GM21717 (cell line): Measurements from ENCODE around the gene WWOX.

Source experiments
- ATAC-seq: cut with Tn5 transposase; IDR thresholded peaks from one replicate; pipeline ENCODE4 v1.9.1; 2021; ENCODE audit warnings: mild to moderate bottlenecking, moderate library complexity; ENCODE audit not compliant: unreplicated experiment

The WWOX gene

GRCh38 chr16:79066561-79066960 is 967.1 kb downstream of the WWOX start:
- no peak for ATAC-seq

GRCh38 chr16:79067600-79067999 is 968.1 kb downstream of the WWOX start:
- no peak for ATAC-seq

- no peak for ATAC-seq
Observed at GRCh38 chr16:79069121-79069520, 969.7 kb downstream of the WWOX start.

- ATAC-seq, result no peak
Observed at GRCh38 chr16:79069633-79070032, 970.2 kb downstream of the WWOX start.

GRCh38 chr16:79071424-79071823 is 972.0 kb downstream of the WWOX start:
- ATAC-seq, result no peak

GRCh38 chr16:79072517-79072916 is 973.1 kb downstream of the WWOX start:
- ATAC-seq, result no peak

- no peak for ATAC-seq
Observed at GRCh38 chr16:79073566-79073965, 974.1 kb downstream of the WWOX start.

GRCh38 chr16:79074541-79074940 is 975.1 kb downstream of the WWOX start:
- no peak for ATAC-seq

GRCh38 chr16:79074951-79075350 is 975.5 kb downstream of the WWOX start:
- ATAC-seq, result no peak

GRCh38 chr16:79076047-79076767 is 976.8 kb downstream of the WWOX start:
- ATAC-seq, result no peak

- ATAC-seq, result no peak
Observed at GRCh38 chr16:79077346-79077745, 977.9 kb downstream of the WWOX start.

GRCh38 chr16:79079656-79080420 is 980.4 kb downstream of the WWOX start:
- no peak for ATAC-seq

GRCh38 chr16:79081297-79082066 is 982.0 kb downstream of the WWOX start:
- ATAC-seq, result no peak

- ATAC-seq, result no peak
Observed at GRCh38 chr16:79082970-79083369, 983.5 kb downstream of the WWOX start.

GRCh38 chr16:79083508-79084299 is 984.2 kb downstream of the WWOX start:
- no peak for ATAC-seq

GRCh38 chr16:79088971-79089370 is 989.5 kb downstream of the WWOX start:
- ATAC-seq, result no peak

GRCh38 chr16:79089735-79090284 is 990.4 kb downstream of the WWOX start:
- ATAC-seq, result peak; percentile 61

GRCh38 chr16:79090966-79091365 is 991.5 kb downstream of the WWOX start:
- no peak for ATAC-seq

GRCh38 chr16:79092846-79093245 is 993.4 kb downstream of the WWOX start:
- ATAC-seq, result no peak

GRCh38 chr16:79093554-79093967 is 994.1 kb downstream of the WWOX start:
- no peak for ATAC-seq
